ENCODE measurements around the gene SGTA.
"Not testable (repeated sequence)": the region's sequence is repeated elsewhere in the genome, so short reads cannot be mapped to it uniquely, and the experiment has no call there.

SGTA gene

DNA sequence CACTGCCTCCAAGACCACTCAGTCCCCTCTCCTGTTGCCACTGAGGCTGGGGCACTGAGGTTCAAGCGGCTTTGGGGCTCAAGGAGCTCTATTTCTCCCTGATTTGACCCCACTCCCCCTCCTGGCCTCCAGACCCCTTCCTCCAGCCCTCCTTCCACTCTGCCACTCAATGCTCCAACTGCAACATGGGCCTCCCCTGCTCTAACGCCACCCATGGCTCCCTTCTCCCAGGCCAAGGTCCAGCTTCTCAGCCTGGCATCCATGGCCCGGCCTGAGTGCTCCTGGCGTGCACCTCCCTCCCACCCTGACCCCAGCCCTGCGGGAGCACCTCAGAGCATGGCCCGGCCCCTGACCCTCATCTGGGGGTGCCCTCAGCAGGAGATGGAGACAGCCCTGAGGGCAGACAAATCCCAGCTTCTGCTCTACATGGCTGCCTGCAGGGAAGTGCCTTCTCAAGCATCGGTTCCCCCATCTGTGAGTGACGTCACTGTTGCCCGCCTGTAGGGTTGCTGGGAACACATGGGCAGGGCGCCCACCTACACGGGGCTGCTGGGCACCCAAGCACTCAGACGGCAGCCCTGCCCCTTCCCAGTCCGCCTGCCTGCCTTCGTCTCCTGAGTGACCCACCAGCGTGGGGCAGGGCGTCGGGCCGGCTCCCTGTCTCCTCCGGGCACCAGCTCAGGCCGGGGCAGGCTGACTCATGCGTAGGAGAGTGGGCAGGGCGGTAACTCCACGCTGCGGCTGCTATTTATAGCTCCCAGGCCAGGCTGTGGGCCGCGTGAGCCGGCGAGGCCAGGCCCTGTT lies 60.3 kb downstream of the SGTA start:
- no peak for DNase-seq

DNA sequence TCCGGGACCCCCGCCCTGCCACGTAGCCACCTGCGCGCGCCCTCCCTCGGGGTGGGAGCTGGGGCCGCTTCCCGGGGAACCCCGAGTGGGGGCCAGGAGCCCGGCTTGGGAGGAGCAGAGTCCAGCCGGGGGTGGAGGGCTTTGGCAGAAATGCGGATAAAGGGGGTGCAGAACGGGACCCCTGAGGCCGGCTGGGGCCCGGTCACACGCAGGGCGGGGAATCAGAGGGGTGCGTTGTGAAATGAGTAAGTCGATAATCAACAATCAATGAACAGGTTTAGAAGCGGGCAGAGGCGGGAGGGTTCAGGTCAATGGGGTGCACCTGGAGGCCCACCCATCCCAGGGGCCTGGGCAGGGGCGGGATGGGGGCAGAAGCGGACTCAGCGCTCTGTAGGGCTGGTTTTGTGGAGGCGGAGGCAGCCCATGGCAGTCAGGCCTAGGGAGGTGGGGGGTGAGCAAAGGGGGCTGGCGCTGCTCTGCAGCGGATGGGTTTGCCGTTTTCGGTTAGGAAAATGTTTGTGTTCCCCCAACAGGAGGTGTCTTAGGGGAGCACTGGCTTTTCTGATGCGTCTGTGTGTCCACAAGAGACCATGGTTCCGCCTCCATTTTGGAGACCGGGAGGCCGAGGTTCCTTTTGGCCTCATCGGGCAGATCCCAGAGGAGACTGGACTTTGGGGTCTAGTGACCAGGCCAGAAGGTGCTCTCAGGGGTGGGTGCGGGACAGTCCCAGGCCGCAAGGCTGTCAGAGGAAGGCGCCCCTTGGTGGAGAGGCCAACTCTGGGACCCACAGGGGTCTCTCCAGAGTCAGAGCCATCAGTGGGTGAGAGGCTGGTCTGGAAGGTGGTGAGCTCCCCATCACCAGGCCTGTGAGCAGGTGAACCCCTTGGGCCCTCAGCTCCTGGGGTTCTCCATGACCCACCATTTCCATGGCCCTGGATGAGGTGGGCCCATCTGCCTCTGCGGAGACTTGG lies 61.2 kb downstream of the SGTA start:
- DNase-seq: no peak

DNA sequence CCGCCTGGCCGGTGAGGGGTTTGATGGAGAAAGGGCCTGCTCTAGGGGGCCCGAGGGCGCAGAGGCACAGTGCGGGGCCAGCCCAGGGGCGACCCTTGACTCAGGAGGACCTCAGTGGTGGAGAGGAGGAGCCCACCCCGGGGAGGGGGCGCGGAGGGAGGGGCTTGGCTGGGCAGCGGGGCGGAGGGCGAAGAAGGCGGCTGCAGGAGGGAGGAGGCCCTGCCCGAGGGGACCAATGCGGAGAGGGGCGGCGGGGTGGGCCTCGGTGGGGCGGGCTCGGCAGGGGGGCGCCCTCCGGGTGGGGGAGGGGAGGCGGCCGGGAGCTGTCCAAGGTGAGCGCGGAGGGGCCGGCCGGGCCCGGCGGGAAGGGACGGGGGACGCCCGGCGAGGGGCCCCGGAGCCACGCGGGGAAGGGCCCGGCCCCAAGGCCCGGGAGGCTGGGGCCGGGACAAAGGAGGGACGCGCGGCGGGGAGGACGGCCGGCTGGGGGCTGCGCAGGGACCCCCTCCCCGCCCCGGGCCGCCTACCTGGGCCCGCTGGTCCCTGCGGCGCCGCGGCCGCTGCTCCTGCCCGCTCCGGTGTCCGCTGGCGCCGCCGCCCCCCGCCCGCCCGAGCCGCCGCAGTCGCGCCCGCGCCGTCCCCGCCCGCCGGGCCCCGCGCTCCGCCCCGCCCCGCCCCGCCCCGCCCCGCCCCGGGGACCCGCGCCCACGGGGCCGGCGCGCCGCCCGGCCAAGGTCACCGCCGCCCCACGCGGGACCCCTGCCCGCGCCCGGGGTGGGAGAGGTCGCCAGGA lies 62.1 kb downstream of the SGTA start, which contains the start of gene DIRAS1:
Gene DIRAS1, minus strand, starts transcription at position 596 of the 793 bp plus-strand sequence. CDS start 3,566 bp downstream, outside the sequence.
- DNase-seq: no peak

DNA sequence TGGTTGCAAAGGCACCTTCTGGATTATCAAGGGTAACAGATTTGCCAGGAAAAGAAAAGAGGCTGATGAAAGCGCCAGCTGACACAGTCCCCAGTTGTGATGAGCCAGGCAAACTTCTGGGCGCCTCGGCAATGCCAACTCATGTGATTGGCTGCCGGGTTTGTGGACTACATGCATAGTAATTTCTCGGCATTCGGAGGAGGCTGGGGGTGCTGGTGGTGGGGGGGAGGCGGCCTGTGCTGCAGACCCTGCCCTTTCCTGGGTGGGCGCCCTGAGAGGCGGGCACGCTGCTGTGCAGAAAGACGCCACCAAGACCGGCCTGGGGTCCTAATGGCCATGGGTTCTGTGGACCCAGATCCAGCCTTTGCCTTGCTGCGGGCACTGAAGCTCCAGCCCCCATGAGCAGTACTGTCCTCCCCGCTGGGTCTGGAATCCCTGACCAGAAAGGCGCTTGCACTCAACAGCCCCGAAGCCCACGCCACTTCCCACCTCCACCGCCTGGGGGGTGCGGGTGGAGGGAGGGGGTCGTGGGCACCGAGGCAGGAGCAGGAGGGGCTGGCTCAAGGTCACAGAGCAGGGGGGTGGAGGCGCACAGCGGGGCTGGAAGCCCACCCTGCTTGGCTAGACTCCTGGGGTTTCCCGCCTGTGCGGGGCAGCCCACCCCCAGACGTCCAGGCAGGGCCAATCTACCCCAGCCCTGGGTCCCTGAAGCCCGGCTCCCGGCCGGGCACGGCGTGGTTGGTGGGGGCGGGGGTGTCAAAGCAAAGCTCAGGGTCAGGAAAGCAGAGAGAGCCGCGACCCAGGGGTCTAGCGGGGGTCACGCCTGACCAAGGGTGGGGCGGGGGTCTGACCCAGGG lies 62.9 kb downstream of the SGTA start:
- no peak for DNase-seq

DNA sequence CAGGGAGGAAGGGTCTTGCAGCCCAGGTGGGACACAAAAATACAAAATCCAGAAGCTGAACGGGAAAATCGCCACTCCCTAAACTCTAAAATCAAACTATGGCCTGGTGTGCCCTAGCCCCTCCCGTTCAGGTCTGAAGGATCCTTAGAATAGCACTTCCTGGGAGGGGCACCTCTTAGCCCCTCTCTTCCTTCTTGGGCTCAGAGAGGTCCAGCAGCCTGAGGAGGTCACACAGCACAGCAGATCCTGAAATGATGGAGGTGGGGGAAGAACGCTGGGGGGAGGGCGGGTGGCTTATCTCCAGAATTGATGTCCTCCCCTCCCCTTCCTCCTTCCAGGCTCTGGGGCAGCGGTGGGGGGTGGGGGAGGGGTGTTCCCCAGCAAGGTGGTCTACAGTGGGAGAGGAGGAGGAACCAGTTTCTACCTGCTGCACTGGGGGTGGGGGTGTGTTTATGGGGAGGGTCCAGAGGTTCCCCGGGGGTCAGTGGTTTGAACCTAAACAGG lies 63.8 kb downstream of the SGTA start:
- DNase-seq: no peak

DNA sequence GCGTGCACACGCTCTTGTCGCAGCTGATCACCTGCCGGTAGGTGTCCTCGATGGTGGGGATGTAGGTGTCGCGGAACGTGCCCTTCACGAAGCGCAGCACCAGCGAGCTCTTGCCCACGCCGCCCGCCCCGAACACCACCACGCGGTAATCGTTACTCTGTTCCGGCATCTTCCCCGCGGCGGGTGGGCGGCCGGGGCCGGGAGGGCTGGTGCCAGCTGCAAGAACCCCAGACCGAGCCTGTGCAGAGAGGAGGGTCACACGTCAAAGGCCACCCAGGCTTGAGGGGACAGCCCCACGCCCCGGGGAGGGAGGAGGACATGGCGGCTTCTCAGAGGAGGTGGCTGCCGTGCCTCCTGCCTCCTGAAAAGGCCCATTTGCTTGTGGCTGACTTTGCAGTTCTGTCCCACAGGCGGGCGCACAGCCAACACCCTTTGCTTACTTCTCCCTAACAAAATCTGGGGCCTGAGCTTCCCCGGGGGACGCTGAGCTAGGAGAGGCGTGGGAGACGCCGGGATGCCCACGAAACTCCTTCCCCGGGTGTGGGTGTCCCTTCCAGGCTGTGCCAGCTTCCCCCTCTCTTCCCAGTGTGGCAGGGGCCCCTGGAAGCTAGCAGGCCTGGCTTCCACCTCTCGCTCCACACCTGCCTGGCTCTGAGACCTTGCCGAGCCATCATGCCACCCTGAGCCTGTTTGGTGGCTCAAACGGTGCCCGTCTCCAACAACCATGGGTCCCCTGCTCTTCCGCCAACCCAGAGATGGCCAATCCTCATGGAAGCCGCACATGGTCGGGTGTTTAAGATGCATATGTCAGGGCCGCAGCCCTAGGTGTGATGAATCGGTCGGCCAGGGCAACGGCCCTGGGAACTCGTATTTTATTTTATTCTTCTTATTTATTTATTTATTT lies 65.2 kb downstream of the SGTA start:
- DNase-seq: no peak

DNA sequence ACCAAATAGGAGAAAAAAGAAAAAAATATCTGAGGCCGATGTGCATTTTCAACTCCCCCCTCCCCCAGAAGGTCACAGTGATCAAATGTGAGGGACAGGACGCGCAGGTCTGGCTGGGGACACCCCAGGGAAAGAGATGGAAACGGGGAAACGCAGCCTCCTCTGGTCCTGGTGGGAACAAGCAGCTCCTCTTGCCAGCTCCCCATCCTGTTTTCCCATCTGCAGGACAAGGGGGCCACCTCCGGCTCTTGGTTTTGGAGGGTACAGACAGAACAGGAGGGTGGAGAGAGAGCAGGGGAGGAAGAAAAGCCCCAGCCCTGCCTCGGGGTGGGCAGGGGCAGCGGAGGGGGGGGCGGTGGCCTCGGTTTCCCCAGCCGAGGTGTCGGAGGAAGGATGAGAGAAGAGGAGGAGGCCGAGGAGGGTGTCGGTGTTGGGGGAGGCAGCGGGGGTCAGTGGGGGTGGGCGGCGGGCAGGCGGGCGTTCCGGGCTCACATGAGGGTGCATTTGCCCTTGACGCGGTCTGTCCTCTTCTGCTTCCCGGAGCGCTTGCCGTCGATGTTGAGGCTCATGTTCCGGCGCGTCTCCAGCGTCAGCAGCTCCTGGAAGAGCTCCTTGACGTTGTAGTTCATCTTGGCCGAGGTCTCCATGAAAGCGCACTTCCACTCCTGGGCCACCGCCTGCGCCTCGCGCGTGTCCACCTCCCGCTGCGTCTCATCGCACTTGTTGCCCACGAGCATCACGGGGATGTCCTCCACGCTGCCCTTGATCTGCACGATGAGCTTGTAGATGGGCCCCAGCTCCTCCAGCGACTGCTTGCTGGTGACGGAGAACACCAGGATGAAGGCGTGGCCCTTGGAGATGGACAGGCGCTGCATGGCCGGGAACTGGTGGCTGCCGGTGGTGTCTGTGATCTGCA lies 66.1 kb downstream of the SGTA start:
- DNase-seq: no peak

DNA sequence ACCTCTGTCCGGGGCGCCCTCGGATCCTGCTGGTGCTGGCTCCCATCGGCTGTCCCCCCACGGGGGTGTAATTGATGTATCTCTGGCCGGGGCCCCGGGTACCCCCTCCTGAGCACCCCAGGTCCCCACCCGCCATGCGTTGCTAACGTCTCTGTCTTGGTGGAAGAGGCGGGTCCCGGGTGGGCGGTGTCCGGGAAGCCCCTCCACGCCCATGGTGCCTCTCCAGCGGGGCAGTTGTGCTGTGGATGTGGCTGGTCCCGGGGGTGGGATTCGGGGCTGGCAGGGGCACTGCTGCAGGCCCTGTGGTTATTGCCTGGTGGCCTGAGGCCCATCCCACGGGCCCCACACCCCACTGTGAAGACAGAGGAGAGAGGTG lies 66.8 kb downstream of the SGTA start:
- no peak for DNase-seq

DNA sequence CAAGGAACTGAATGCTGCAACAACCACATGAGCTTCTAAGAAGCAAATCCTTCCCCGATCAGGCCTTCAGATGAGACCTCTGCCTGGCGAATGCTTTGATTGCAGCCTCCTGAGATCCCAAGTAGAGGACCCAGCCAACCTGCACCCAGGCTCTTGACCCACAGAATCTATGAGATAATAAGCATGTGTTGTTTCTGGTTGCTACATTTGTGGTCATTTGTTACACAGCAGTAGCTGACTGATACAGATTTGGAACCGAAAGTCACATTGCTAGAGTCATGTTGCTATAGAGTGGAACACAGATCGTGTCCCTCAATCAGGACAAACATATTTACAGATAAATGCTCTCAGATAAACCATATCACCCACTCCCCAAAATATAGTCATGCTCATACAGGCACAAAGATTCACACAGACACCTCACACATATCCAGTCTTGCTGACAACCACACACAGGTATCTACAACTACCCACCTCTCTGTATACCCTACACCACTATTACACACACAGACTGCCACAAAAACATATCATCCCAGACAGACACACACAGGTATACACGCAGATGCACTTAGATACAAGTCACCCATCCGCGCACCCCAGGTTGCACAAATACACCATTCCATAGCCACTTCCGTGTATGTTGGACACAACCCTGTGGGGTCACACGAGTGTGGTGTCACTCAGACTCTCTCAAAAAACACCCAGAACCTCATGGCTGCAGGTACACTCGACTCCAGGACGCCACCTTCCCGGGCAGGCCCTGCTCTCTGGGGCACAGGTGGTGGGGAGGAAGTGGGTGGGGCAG lies 67.4 kb downstream of the SGTA start:
- DNase-seq: no peak

DNA sequence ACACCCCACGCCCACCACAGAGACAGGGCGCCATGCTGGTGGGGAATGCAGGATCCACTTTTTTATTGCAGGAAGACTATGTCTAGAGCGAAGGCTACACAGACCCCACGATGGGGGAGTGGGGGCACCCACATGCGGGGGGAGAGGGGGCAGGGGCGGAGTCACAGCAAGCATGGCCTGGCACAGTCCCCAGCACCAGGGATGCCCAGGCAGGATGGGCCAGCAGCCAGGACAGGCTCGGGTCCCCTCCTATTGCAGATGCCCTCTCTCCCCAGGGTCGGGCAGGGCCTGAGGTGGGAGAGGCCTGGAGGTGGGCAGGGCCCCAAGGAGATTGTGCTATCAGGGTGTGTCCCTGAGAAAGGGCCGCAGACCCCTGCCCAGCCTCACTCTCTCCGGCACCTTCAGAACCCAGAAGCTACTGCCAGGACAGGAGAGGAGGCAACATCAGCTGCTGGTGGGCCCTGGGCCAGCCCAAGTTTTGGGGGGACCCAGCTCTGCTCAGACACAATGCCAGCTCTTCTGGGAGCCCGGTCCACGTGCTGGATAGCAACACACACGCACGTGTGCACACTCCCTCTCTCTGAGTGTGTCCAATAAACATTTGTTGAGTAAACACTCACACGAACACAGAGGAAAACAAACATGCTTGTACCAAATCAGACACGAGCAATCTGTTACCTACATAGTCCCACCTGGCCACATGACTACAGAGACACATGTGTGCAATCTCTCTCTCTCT lies 68.4 kb downstream of the SGTA start:
- DNase-seq: no peak

DNA sequence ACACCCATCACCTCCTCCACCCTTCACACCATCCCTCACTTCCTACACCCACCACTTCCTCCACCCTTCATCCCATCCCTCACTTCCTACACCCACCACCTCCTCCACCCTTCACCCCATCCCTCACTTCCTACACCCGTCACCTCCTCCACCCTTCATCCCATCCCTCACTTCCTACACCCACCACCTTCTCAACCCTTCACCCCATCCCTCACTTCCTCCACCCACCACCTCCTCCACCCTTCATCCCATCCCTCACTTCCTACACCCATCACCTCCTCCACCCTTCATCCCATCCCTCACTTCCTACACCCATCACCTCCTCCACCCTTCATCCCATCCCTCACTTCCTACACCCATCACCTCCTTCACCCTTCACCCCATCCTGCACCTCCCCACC lies 69.0 kb downstream of the SGTA start:
- DNase-seq: not testable (repeated sequence)

DNA sequence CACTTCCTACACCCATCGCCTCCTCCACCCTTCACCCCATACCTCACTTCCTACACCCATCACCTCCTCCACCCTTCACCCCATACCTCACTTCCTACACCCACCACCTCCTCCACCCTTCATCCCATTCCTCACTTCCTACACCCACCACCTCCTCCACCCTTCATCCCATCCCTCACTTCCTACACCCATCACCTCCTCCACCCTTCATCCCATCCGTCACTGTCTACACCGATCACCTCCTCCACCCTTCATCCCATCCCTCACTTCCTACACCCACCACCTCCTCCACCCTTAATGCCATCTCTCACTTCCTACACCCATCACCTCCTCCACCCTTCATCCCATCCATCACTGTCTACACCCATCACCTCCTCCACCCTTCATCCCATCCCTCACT lies 69.9 kb downstream of the SGTA start:
- not testable (repeated sequence) for DNase-seq

DNA sequence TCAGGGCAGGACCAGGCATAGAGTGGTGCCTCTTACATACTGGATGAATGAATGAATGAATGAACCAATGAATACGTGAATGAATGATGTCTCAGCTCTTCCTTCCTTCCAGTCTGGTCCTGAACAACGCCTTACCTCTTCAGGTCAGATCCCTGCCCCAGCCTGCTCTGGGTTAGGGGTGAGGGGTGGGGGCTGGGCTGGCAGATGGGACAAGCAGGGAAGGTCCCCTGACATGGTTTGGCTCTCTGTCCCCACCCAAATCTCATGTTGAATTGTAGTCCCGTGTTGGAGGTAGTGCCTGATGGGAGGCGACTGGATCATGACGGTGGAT lies 71.2 kb downstream of the SGTA start:
- DNase-seq: no peak

DNA sequence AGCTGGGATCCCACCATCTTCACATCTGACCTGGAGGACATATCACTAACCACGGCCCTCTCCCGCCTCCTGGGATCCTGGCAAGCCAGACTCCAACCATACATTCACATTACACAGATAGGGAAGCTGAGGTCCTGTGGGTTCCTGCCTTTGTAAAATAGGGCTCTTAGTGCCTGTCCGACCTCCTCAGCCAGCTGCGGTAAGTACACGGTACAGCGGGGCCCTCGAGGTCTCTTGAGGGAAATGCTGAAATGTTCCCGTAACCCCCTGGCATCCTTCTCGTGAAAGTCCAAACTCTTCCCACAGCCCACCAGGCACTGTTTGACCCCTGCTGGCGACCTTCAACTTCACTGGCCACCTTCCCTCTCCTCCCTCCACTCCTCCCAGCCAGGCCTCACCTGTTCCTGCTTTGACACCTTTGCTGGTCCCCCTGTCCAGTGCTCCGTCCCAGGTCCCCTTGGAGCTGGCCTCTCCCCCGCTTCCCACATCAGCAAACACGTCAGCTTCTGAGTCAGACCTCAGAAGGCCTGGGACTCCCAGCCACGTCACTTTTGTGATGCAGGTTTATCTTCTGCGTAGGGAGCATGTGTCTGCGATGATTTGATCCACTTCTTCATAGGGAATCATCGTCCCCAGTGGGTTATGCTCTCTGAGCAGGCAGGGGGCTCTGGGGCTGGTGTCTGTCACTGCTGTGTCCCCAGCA lies 71.8 kb downstream of the SGTA start:
- no peak for DNase-seq

DNA sequence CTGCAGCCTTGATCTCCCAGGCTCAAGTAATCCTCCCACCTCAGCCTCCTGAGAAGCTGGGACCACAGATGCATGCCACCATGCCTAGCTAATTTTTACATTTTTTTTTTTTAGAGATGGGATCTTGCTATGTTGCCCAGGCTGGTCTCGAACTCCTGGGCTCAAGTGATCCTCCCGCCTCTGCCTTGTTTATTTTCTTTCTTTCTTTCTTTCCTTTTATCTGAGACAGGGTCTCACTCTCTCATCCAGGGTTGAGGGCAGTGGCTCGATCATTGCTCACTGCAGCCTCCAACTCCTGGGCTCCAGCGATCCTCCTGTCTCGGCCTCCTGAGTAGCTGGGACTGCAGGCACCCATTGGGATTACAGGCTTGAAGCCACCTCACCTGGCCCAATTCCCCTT lies 76.8 kb downstream of the SGTA start:
- DNase-seq: no peak

Data from activated CD4-positive, CD25-positive, alpha-beta regulatory T cell treated with anti-CD3 and anti-CD28 coated beads, Interleukin-2, amount 50 U/mL, for 72 hours (primary cell).